NCI-H510A (cell line): ENCODE results near the gene APELA.
"Not testable (repeated sequence)": the region's sequence is repeated elsewhere in the genome, so short reads cannot be mapped to it uniquely, and the experiment has no call there.

Source experiments
- DNase-seq: peaks from one replicate; lab custom pipeline; 2025; lab: John Stamatoyannopoulos, UW

The APELA gene

GRCh38 chr4:164926301-164926700, 49.3 kb downstream of the APELA start:
- no peak for DNase-seq

DNA sequence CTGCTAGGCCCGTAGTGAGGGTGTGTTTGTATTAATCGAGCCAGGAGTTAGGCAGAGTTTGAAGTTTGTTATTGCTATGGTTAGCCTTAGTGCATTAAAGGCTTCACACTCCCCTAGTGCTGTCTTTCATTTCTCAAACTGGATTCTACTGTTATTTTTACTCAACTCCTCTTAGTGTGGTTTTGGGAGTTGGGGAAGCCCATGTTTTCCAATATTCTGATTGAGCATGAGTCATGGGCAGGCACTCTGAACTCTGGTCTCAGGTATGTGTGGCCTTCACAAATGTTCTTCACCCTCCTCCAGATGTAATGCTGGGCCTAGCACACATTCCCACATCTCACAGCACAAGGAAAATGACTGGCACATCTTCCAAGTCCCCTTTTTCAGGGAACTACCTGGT, 50.1 kb downstream of the APELA start:
- DNase-seq: not testable (repeated sequence)

DNA sequence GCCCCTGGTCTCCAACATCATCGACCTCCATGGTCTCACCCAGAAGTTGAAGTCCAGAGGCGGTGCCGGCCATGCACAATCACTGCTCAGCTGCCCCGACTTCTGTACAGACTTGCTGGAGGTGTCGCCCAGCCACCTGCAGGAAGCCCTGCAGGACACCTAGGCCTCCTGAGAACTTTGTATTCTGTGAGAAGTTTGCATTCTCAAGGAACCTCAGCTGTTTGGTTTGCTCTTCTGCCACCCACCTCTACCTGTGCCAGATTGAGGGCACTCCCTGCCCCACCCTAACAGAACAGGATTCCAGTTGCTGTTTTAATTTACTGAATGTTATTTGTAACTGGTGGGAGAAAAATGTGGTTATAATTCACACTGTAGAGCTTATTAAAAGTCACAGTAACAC, 53.7 kb downstream of the APELA start:
- DNase-seq: no peak

DNA sequence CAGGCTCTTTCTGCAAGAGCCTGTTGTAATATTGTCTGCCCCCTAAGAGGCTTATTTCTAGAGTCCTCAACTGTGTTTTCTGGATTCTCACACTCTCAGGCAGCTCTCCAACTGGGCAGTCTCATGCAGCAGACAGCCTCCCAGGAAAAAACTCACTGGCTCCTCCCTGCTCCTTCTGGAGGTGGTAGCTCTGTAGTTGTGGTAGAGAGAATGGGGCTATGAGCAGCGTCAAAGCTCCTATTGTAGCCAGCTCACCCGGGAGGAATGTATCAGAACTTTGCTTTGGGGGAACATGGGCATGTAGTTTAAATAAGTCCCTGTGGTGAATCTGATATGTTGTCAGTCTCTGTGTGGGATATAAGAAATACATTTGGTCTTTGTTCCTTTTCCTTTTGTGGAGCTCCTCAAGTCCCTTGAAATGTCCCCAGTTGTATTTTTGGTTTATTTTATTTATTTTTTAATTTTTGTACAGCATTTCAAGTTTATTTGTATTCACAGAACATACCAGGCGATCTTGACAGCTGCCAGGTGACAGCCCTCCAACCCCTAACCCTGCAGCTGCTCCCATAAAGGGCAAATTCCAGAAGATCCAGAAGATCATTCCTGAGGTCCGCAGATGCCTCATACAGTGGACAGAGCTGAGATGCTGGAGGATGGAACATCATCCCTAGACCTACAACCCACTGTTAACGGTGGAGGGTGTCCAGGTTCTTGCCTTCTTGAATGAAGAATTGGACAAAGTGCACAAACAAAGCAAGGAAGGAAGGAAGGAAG, 54.8 kb downstream of the APELA start:
- DNase-seq: no peak

DNA sequence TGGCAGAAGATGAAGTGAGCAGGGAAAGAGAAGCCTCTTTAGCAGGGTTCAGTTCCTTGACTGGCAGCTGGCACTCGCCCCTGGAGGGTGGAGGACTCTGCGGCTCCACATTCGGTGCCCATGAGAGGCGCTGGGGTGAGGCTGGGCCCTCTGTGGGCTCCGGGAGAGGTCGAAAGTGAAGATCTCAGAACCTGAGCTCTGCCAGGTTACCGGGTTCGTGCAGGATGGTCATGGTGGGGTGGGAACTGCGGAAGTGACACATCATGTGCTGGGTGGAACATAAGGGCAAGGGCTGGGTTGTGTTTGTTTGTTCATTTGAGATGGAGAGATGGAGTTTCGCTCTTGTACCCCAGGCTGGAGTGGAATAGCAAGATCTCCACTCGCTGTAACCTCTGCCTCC, 56.3 kb downstream of the APELA start:
- no peak for DNase-seq

DNA sequence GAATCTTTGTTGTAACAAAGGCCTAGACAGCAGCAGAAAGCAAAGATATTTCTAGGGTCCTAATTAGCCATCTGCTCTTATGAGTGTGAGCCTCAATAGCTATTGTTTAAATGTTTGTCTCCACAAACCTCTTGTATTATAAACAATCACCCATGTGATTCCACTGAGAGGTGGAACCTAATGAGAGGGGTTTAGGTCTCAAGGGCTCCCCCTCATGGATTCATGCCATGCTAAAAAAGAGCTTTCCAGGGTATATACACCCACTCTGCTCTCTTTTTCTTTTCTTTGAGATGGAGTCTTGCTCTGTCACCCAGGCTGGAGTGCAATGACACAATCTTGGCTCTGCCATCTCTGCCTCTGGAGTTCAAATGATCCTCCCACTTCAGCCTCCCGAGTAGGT, 58.4 kb downstream of the APELA start:
- DNase-seq: no peak

DNA sequence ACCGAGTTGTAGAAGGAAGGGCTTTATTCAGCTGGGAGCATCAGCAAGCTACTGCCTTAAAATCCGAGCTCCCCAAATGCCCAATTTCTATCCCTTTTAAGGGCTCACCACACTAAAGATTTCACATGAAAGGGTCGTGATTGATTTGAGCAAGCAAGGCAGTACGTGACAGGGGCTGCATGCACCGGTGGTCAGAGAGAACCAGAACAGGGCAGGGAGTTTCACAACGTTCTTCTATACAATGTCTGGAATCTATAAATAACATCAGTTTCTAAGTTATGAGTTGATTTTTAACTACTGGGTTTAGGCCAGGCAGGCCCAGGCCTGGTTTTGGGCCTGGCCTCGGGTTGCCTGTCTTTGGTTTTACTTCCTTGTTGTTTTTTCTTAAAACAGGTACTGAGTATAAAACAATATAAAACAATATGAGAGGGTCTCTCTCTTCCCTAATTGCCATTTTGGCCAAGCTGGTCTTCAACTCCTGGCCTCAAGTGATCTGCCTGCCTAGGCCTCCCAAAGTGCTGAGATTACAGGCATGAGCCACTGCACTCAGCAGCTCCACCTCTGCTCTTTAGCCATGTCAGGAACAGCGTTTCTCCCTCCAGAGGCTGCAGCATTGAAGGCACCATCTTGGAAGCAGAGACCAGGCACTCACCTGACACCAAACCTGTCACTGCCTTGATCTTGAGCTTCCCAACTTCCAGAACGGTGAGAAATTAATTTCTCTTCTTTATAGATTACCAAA, 59.1 kb downstream of the APELA start:
- DNase-seq: not testable (repeated sequence)

DNA sequence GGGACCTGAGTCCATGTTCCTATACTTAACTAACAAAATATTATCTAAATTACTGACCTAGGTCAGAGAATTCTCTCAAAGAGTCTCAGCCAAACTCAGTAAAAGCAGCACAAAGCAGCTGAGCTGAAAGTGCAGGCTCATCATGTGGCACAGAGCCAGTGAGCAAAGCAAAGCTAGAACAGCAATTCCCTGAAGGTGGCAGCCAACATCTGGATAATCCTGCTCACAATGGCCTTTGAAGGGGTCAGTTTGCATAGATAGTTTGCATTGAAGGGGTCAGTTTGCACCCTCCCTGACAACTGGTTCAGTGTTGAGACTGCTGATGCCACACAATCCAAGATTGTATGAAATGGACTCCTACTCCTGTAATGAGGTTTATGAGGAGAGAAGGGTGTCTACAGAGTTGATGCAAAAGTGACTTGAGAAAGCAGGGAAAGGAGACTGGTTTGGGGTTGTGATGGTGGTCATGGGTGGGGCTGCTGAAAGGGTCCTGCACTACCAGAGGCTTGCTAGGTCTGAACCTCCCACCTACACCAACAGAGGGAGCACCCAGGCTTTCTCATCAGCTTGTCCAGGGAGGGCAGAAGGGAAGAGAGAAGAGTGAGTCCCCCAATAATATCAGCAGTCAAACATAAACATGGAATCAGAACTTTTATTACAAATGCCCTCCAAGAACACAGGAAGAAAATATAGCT, 60.7 kb downstream of the APELA start:
- no peak for DNase-seq

DNA sequence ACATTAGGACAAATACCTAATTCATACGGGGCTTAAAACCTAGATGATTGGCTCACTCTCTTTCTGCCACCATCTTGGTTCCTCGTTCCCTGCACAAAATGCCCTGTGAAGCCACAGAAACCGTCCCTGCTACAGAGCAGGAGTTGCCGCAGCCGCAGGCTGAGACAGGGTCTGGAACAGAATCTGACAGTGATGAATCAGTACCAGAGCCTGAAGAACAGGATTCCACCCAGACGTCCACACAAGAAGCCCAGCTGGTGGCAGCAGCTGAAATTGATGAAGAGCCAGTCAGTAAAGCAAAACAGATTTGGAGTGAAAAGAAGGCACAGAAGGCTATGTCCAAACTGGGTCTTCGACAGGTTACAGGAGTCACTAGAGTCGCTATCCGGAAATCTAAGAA, 66.2 kb downstream of the APELA start:
- DNase-seq: no peak

GRCh38 chr4:164945146-164945545, 68.2 kb downstream of the APELA start:
- no peak for DNase-seq

GRCh38 chr4:164946810-164947209, 69.8 kb downstream of the APELA start:
- no peak for DNase-seq
